DMS79 treated with DMSO at 0.1 percent for 48 hours (cell line): ENCODE data around the gene SAE1.
A peak's percentile ranks its signal among the peaks of the same experiment; 100 is the strongest.

ENCODE experiments used
- DNase-seq: peaks from one replicate; lab custom pipeline; 2025; lab: John Stamatoyannopoulos, UW

SAE1 gene

GRCh38 chr19:47106821-47107201, 23.8 kb upstream of the SAE1 start:
- DNase-seq: no peak

DNA sequence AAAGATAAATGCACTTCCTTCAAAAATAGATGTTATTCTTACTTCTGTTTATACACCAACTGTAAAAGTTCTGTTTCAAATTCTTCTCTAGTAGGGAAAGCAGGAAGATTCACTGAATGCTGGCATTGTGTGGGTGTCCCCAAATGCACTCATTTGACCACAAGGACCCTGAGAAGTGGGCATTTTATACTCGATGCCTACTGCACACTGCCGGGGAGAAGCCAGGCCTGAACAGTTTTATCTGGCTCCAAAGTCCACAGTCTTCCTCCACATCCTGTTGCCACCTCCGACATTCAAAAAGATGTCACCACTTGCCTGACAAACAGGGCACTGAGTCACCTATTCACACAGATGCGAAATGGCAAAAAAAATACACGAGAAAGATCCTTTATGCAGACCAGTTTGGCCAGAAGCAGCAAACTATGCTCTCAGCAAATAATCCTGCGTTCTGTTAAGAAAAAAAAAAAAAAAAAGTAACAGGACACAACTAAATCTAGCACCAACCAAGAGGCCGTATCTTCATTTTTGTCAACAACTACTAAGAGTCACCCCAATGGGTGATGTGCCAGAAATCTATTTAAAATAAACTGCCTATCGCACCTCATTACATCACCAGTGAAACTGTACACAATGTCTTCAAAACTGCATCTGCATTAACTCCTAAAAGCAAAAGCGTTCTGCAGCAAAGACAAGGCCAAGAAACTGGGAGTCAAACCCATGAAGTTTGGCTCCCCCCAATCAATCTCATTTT, 23.3 kb upstream of the SAE1 start:
- DNase-seq: no peak

- DNase-seq: peak; percentile 53
Observed at GRCh38 chr19:47107953-47108746, 22.5 kb upstream of the SAE1 start.

GRCh38 chr19:47109177-47109540, 21.5 kb upstream of the SAE1 start:
- no peak for DNase-seq

- DNase-seq: no peak
Observed at GRCh38 chr19:47109541-47110375, 20.9 kb upstream of the SAE1 start.

GRCh38 chr19:47110521-47111005, 20.1 kb upstream of the SAE1 start:
- peak; percentile 74 for DNase-seq

- DNase-seq: peak; percentile 33
Observed at GRCh38 chr19:47111006-47111621, 19.5 kb upstream of the SAE1 start.

DNA sequence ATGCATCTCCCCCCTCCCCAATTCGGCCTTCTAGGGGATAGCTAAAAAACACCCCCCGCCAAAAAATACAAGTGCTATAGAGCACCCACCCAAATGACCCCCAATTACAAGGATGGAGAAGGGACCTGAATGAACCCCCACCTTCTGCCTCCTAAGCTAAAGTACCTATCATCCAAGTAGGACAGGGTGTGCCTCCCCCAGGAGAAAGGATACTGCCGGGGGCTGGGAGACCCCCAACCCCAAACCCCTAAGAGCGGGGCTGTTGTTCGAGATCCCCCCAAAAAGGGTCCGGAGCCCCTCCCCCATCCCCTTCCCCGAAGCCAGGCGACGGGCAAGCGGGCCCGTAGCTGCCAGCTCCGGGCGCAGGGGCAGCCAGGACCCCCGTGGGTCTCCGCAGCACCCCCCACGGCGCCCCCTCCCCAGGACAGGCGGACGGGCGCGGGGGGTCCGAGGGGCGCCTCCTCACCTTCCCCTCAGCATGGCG, 18.9 kb upstream of the SAE1 start:
- DNase-seq: no peak

DNA sequence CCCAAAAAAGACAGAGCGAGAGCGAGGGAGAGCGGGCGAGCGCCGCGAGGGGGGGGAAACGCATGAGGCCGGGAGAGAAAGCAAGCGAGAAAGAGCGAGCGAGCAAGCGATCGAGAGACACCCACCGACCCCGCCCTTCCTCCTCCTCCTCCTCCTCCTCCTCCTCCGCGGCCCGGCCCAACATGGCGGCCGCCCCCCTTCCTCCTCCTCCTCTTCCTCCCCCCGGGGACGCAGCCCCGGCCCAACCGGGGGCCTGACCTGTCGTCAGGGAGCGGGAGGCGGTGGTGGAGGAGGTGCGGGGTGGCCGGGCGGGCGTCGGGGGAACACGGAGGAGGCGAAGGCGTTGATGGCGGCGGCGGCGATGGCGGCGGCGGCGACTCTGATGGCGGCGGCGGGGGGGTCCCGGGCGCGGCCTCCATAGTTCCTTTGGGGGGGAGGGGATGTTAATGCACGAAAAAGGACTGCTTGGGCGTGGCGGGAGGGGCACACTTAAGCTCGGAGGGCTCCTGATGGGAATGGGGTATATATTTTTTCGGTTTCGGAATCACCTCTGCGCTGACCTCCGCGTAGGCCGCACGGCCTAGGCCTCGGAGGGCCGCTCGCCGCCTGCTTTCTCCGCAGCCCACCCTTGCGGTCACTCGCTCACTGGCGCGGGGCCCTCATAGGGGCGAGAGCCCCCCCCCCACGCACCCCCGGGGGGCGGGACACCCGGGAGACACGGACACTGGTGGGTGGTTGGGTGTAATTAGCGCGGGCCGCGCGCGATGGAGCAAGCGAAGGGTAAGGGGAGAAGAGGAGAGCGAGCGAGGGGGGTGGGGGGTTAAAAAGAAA, 18.3 kb upstream of the SAE1 start:
- peak; percentile 71 for DNase-seq

DNA sequence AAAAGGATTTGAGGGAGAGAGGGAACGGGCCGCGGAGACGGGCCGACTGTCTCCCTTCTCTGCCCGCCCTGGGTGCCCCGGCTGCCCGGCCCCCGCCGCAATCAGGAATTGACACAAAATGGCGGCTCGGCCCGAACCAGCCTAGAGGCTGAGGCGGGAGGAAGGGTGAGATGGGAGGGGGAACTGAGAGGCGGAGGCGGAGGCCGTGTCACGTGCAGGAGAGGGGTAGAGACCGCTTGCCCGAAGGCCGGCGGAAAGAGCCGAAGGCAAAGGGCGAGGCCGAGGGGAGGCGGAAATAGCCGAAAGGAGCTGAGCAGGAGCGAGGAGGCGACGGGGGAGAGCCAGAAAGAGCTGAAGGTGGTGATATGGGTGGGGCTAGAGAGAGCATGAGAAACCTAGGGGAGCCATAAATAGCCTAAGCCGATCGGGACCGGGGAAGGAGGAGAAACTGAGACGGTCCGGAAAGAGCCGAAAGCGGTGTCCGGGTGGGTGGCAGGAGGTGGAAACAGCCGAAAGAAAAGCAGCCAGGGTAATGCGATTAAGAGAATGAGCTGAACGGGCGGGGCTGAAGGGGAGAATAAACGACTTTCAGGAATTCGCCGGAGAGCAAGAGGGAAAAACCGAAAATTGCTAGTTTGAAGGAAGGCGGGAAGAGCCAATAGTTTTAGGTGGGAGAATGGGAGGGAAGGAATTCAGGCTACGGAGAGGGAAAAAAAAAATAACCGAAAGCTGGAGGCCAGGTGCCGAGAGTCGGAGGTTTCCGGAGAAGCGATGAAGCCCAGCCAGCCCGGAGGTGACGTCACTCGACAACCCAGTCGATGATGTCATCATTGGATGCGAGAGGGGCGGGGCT, 17.4 kb upstream of the SAE1 start, which contains the start of gene ZC3H4:
Gene ZC3H4 (minus strand): TSS at position 780 of the 853 bp plus-strand sequence. CDS start 1,192 bp downstream, outside the sequence.
- DNase-seq: peak; percentile 99

DNA sequence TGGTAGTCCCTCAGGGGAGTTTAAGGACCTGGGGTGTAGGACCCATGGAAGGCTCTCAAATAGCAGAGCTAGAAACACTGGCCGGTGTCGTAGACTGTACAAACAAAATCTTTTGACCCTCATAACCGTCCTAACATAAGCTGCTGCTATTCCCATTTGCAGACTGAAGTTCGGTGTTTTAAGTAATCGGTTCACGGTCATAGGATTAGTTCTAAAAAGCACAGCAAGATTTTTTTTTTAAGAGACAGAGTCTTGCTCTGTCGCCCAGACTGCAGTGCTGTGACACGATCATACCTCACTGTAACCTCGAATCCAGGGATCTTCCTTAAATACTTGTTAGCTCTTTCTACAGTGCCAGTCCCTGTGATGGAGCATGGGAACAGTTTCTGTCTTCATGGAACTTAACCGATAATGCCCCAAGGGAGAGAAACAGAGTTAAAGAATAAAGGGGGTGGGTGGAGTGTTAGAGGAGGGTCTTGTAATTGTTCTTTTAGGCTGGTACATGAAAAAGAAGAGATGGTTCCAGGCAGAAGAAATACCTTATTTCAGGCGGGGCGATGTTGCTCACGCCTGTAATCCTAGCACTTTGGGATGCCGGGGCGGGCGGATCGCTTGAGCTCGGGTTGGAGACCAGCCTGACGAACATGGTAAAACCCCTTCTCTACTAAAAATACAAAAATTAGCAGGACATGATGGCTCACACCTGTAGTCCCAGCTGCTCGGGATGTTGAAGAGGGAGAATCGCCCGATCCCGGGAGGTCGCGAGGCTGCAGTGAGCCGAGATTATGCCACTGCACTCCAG, 16.6 kb upstream of the SAE1 start:
- no peak for DNase-seq

- DNase-seq: no peak
Observed at GRCh38 chr19:47120470-47121067, 10.1 kb upstream of the SAE1 start.

DNA sequence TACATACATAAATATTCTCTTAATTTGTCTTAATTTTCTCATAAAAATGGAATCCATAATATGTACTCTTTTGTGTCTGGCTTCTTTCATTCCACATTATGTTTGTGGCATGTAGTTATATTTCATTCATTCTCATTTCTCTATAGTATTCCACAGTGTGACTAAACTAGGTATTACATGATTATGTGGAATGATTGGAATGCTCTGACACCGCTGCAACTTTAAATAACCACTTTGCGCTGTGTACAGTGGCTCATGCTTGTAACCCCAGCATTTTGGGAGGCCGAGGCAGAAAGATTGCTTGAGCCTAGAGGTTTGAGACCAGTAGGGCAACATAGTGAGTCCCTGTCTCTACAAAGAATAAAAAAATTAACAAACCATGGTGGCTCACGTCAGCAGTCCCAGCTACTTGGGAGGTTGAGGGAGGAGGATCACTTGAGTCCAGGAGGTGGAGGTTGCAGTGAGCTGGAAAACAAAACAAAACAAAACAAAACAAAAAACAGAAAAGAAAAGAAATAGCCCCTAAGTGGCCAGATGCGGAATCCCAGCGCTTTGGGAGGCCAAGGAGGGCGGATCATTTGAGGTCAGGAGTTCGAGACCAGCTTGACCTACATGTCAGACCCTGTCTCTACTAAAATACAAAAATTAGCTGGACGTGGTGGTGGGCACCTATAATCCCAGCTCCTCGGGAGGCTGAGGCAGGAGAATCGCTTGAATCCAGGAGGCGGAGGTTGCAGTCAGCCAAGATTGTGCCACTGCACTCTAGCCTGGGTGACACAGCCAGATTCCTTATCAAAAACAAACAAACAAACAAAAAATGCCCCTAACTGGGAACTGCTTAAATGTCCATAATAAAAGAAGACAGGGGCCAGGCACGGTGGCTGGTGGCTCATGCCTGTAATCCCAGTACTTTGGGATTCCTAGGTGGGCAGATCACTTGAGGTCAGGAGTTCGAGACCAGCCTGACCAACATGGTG, 8.0 kb upstream of the SAE1 start:
- no peak for DNase-seq

- no peak for DNase-seq
Observed at GRCh38 chr19:47123406-47123805, 7.2 kb upstream of the SAE1 start.

DNA sequence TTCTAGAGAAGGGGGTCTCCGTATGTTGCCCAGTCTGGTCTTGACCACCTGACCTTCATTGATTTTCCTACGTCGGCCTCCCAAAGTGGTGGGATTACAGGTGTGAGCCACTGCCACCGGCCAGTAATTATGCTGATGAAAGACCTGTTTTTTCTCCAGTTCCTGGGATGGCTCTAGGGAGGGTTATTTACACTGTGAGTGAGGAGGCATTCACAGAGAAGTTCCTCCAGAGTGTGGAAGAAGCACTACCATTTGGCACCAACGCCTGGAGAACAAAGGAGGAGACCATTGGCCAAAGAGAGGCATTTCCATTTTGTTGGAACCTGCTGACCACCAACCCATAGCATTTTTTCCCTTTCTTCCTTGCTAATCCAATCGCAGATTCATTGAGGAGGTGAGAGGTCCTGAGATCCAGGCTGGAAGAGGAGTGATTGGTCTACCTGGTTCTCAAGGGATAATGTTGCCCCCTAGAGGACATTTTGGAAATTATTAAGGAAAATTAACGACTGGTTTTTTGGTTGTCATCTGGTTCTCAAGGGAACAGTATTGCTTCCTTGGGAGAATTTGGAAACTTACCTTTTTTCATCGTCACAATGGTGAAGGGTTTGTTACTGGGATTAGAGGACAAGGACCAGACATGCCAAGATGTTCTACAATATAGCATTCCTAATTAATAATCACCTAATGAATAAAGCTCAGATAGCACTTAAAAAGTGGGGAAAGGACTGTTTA, 5.5 kb upstream of the SAE1 start:
- DNase-seq: peak; percentile 82

DNA sequence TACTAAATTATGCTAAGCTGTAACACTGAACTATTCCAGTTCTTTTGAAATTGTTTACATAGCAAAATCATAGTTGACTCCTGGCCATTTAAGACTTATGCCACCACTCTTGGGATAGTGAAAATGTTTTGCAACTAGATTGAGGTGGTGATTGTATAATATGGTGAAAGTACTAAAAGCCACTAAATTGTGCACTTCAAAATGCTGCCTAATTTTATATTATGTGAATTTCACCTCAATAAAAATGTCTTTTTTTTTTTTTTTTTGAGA, 5.0 kb upstream of the SAE1 start:
- DNase-seq: no peak

- DNase-seq: no peak
Observed at GRCh38 chr19:47129579-47129978, 1.1 kb upstream of the SAE1 start.
